ENCODE measurements around the gene GIMAP4. TPM values are rescaled to one million over a fixed set of nuclear protein-coding genes. Genes with fewer than 3 reads are reported as not detected.
"Not testable (repeated sequence)": the region's sequence is repeated elsewhere in the genome, so short reads cannot be mapped to it uniquely, and the experiment has no call there.

The GIMAP4 gene
- total RNA-seq, 2 donors from 2014 or later, result 102 to 193 TPM

- Mint-ChIP-seq H3K4me1 (peaks cover 23% of the 10 kb centered on the region), H3K36me3 (ENCODE audit: low read depth) (no peaks in the 10 kb centered on the region), H3K27ac (no peak overlapping the region), H3K4me3 (no peak overlapping the region), H3K9me3 (peaks cover 26% of the 10 kb centered on the region), H3K27me3 (no peaks in the 10 kb centered on the region)
- no peak for ATAC-seq (replicated peaks)
Observed at GRCh38 chr7:150595361-150595760, 28.2 kb downstream of the GIMAP4 start.

GRCh38 chr7:150603600-150603999, 36.4 kb downstream of the GIMAP4 start:
- H3K27me3 Mint-ChIP-seq; H3K36me3 Mint-ChIP-seq (ENCODE audit: low read depth); H3K9me3 Mint-ChIP-seq; ATAC-seq (replicated peaks): not testable (repeated sequence)
- Mint-ChIP-seq H3K27ac (peak overlapping the region; percentile 34), H3K4me3 (peak overlapping the region; percentile 46), H3K4me1 (peaks cover 22% of the 10 kb centered on the region)

- H3K36me3 Mint-ChIP-seq (ENCODE audit: low read depth), result no peaks in the 10 kb centered on the region
- peak overlapping the region; percentile 67 for H3K4me3 Mint-ChIP-seq
- H3K9me3 Mint-ChIP-seq, result peaks cover 12% of the 10 kb centered on the region
- ATAC-seq (replicated peaks), result peak; percentile 78
- H3K27me3 Mint-ChIP-seq, result no peaks in the 10 kb centered on the region
- peak overlapping the region; percentile 91 for H3K27ac Mint-ChIP-seq
- H3K4me1 Mint-ChIP-seq, result peaks cover 43% of the 10 kb centered on the region
Observed at GRCh38 chr7:150610233-150610632, 43.0 kb downstream of the GIMAP4 start.

- H3K27me3 Mint-ChIP-seq, result no peaks in the 10 kb centered on the region
- H3K4me1 Mint-ChIP-seq, result peaks cover 46% of the 10 kb centered on the region
- no peak for ATAC-seq (replicated peaks)
- peak overlapping the region; percentile 65 for H3K4me3 Mint-ChIP-seq
- H3K27ac Mint-ChIP-seq, result peak overlapping the region; percentile 35
- H3K9me3 Mint-ChIP-seq, result peaks cover 14% of the 10 kb centered on the region
- no peaks in the 10 kb centered on the region for H3K36me3 Mint-ChIP-seq (ENCODE audit: low read depth)
Observed at GRCh38 chr7:150612925-150613324, 45.7 kb downstream of the GIMAP4 start.

- H3K4me1 Mint-ChIP-seq, result peaks cover 39% of the 10 kb centered on the region
- H3K4me3 Mint-ChIP-seq, result peak overlapping the region; percentile 65
- no peaks in the 10 kb centered on the region for H3K36me3 Mint-ChIP-seq (ENCODE audit: low read depth)
- peak overlapping the region; percentile 77 for H3K27ac Mint-ChIP-seq
- ATAC-seq (replicated peaks), result peak; percentile 54
- H3K9me3 Mint-ChIP-seq, result peaks cover 11% of the 10 kb centered on the region
- H3K27me3 Mint-ChIP-seq, result no peaks in the 10 kb centered on the region
Observed at GRCh38 chr7:150613880-150614279, 46.7 kb downstream of the GIMAP4 start.

- peak overlapping the region; percentile 65 for H3K4me3 Mint-ChIP-seq
- H3K36me3 Mint-ChIP-seq (ENCODE audit: low read depth); ATAC-seq (replicated peaks); H3K27me3 Mint-ChIP-seq: not testable (repeated sequence)
- peak overlapping the region; percentile 77 for H3K27ac Mint-ChIP-seq
- peaks cover 11% of the 10 kb centered on the region for H3K9me3 Mint-ChIP-seq
- peaks cover 39% of the 10 kb centered on the region for H3K4me1 Mint-ChIP-seq
Observed at GRCh38 chr7:150614426-150614825, 47.2 kb downstream of the GIMAP4 start.

GRCh38 chr7:150615221-150615755, 48.1 kb downstream of the GIMAP4 start:
- not testable (repeated sequence) for H3K27me3 Mint-ChIP-seq; H3K36me3 Mint-ChIP-seq (ENCODE audit: low read depth); ATAC-seq (replicated peaks)
- peaks cover 10% of the 10 kb centered on the region for H3K9me3 Mint-ChIP-seq
- H3K27ac Mint-ChIP-seq, result peak overlapping the region; percentile 77
- peaks cover 33% of the 10 kb centered on the region for H3K4me1 Mint-ChIP-seq
- H3K4me3 Mint-ChIP-seq, result peak overlapping the region; percentile 65

- Mint-ChIP-seq H3K27ac (peak overlapping the region; percentile 86), H3K27me3 (no peaks in the 10 kb centered on the region), H3K4me1 (peaks cover 20% of the 10 kb centered on the region), H3K36me3 (ENCODE audit: low read depth) (peaks cover 3% of the 10 kb centered on the region), H3K9me3 (peaks cover 3% of the 10 kb centered on the region), H3K4me3 (peak overlapping the region; percentile 67)
- ATAC-seq (replicated peaks), result no peak
Observed at GRCh38 chr7:150620061-150620460, 52.9 kb downstream of the GIMAP4 start.

GRCh38 chr7:150620617-150621371, 53.6 kb downstream of the GIMAP4 start:
- ATAC-seq (replicated peaks), result peak; percentile 79
- Mint-ChIP-seq H3K4me1 (peaks cover 20% of the 10 kb centered on the region), H3K27me3 (no peaks in the 10 kb centered on the region), H3K9me3 (peaks cover 6% of the 10 kb centered on the region), H3K36me3 (ENCODE audit: low read depth) (peaks cover 10% of the 10 kb centered on the region), H3K27ac (peak overlapping the region; percentile 86), H3K4me3 (peak overlapping the region; percentile 67)

- peaks cover 16% of the 10 kb centered on the region for H3K36me3 Mint-ChIP-seq (ENCODE audit: low read depth)
- peak overlapping the region; percentile 86 for H3K27ac Mint-ChIP-seq
- ATAC-seq (replicated peaks), result peak; percentile 84
- H3K4me1 Mint-ChIP-seq, result peaks cover 20% of the 10 kb centered on the region
- H3K4me3 Mint-ChIP-seq, result peak overlapping the region; percentile 67
- H3K9me3 Mint-ChIP-seq, result peaks cover 6% of the 10 kb centered on the region
- H3K27me3 Mint-ChIP-seq, result no peaks in the 10 kb centered on the region
Observed at GRCh38 chr7:150621376-150621775, 54.2 kb downstream of the GIMAP4 start.

Other genes with a start within 250 kb of the GIMAP4 start
- 10 to 100 TPM; 32.7 to 61.6 TPM for gene LRRC61, start 244.0 kb upstream of the GIMAP4 start, total RNA-seq
- gene ACTR3C, start 243.8 kb upstream of the GIMAP4 start, total RNA-seq, result 10 to 100 TPM in 1 of 2 donors, 1 to 10 TPM in 1; 9.4 to 11.1 TPM
- not detected for gene RARRES2, start 225.8 kb upstream of the GIMAP4 start, total RNA-seq
- 10 to 100 TPM; 68.1 to 79.6 TPM for gene REPIN1, start 198.6 kb upstream of the GIMAP4 start, total RNA-seq
- gene ZNF775, start 188.1 kb upstream of the GIMAP4 start, total RNA-seq, result 1 to 10 TPM; 2.5 to 3.2 TPM
- gene GIMAP8, start 116.8 kb upstream of the GIMAP4 start, total RNA-seq, result 10 to 100 TPM; 10.3 to 16.4 TPM
- 10 to 100 TPM; 39.7 to 43.1 TPM for gene GIMAP7, start 52.5 kb upstream of the GIMAP4 start, total RNA-seq
- gene GIMAP6, start 65.0 kb downstream of the GIMAP4 start, total RNA-seq, result 10 to 100 TPM; 42.3 to 57.3 TPM
- gene GIMAP2, start 118.3 kb downstream of the GIMAP4 start, total RNA-seq, result 10 to 100 TPM; 29.1 to 44.9 TPM
- 1 to 10 TPM; 5.1 to 5.6 TPM for gene GIMAP1, start 149.2 kb downstream of the GIMAP4 start, total RNA-seq
- gene GIMAP5, start 170.0 kb downstream of the GIMAP4 start, total RNA-seq, result 100 to 1,000 TPM; 106 to 142 TPM
- not detected for gene TMEM176B, start 233.0 kb downstream of the GIMAP4 start, total RNA-seq
- gene TMEM176A, start 233.4 kb downstream of the GIMAP4 start, total RNA-seq, result under 1 TPM in 1 of 2 donors, not detected in 1; 0.45 TPM